DOHH2 (cell line): Measurements from ENCODE around the gene P3H1.
"Not testable (repeated sequence)": the region's sequence is repeated elsewhere in the genome, so short reads cannot be mapped to it uniquely, and the experiment has no call there.

ENCODE experiments used
- H3F3A ChIP-seq: fragments of 200-600 bp; sonication (generic), shearing (Covaris generic); 2 replicates; pipeline ENCODE4 v1.6.0; 2016; ENCODE audit warnings: antibody characterized with exemption, mild to moderate bottlenecking; ENCODE audit not compliant: control insufficient read depth, insufficient read depth
- H3K27ac ChIP-seq: fragments of 200-600 bp; sonication (generic); 2 replicates; pipeline ENCODE4 v1.5.1; 2014; ENCODE audit warnings: low read depth, mild to moderate bottlenecking, low read length, moderate library complexity
- H3K27me3 ChIP-seq: fragments of 200-600 bp; sonication (generic); 2 replicates; pipeline ENCODE4 v1.6.1; 2014; ENCODE audit warnings: mild to moderate bottlenecking, low read length, mixed read lengths; ENCODE audit not compliant: control insufficient read depth
- H3K36me3 ChIP-seq: fragments of 200-600 bp; sonication (generic); 2 replicates; pipeline ENCODE4 v1.6.1; 2014; ENCODE audit warnings: mild to moderate bottlenecking, low read length, moderate library complexity, mixed read lengths; ENCODE audit not compliant: control insufficient read depth
- H3K4me1 ChIP-seq: fragments of 200-600 bp; sonication (generic); 2 replicates; pipeline ENCODE4 v1.6.1; 2014; ENCODE audit warnings: mild to moderate bottlenecking, low read length, mixed read lengths; ENCODE audit not compliant: control insufficient read depth
- H3K4me2 ChIP-seq: fragments of 200-600 bp; sonication (generic); 2 replicates; pipeline ENCODE4 v1.6.0; 2014; ENCODE audit warnings: mild to moderate bottlenecking, low read length, moderate library complexity
- H3K4me3 ChIP-seq: fragments of 200-600 bp; sonication (generic); 2 replicates; pipeline ENCODE4 v1.5.1; 2014; ENCODE audit warnings: mild to moderate bottlenecking, low read length, mixed read lengths
- H3K79me2 ChIP-seq: fragments of 200-600 bp; sonication (generic); 2 replicates; pipeline ENCODE4 v1.6.1; 2014; ENCODE audit warnings: mild to moderate bottlenecking, low read length, mixed read lengths; ENCODE audit not compliant: control insufficient read depth
- H3K9me2 ChIP-seq: fragments of 200-600 bp; sonication (generic); replicated peaks from 2 replicates; pipeline ENCODE4 v1.6.1; 2014; ENCODE audit warnings: mild to moderate bottlenecking, low read length, mixed read lengths; ENCODE audit not compliant: control insufficient read depth
- H3K9me3 ChIP-seq: fragments of 200-600 bp; sonication (generic); 2 replicates; pipeline ENCODE4 v1.6.1; 2014; ENCODE audit warnings: antibody characterized with exemption, low read length, mixed read lengths; ENCODE audit not compliant: control insufficient read depth, insufficient read depth
- H4K20me1 ChIP-seq: fragments of 200-600 bp; sonication (generic); 2 replicates; pipeline ENCODE4 v1.6.0; 2014; ENCODE audit warnings: low read depth, mild to moderate bottlenecking, antibody characterized with exemption, low read length, moderate library complexity; ENCODE audit not compliant: control insufficient read depth, insufficient read depth
- CTCF ChIP-seq: fragments of 200-600 bp; sonication (generic); IDR thresholded peaks from one replicate; pipeline ENCODE4 v1.5.1; 2014; ENCODE audit warnings: antibody characterized with exemption, mild to moderate bottlenecking, low read depth, low read length; ENCODE audit not compliant: poor library complexity, severe bottlenecking
- EZH2phosphoT487 ChIP-seq: fragments of 200-600 bp; sonication (generic); IDR thresholded peaks from 2 replicates; pipeline ENCODE4 v1.6.1; 2017; ENCODE audit warnings: borderline replicate concordance, mild to moderate bottlenecking, antibody characterized with exemption, low read length, moderate library complexity, mixed read lengths

Gene P3H1

GRCh38 chr1:42730002-42730401, 36.8 kb downstream of the P3H1 start:
- TF ChIP-seq CTCF (no peak), EZH2phosphoT487 (no peak)
- H4K20me1 ChIP-seq: no peaks in the 10 kb centered on the region
- H3K4me3 ChIP-seq: no peak overlapping the region
- H3F3A ChIP-seq: no peaks in the 10 kb centered on the region
- H3K36me3 ChIP-seq: no peaks in the 10 kb centered on the region
- H3K27me3 ChIP-seq: no peaks in the 10 kb centered on the region
- H3K9me3 ChIP-seq: no peaks in the 10 kb centered on the region
- no peaks in the 10 kb centered on the region for H3K9me2 ChIP-seq
- 0 out of 2 replicates have a peak, but pooled peaks cover 2% of the 10 kb centered on the region for H3K4me1 ChIP-seq
- no peaks in the 10 kb centered on the region for H3K79me2 ChIP-seq
- no peak overlapping the region for H3K27ac ChIP-seq
- no peak overlapping the region for H3K4me2 ChIP-seq

- H3F3A ChIP-seq, H3K9me2 ChIP-seq, H3K79me2 ChIP-seq, H3K9me3 ChIP-seq, H3K4me2 ChIP-seq, H4K20me1 ChIP-seq, H3K27me3 ChIP-seq, H3K27ac ChIP-seq, H3K4me3 ChIP-seq, H3K36me3 ChIP-seq, H3K4me1 ChIP-seq: not testable (repeated sequence)
These were observed 41.0 kb downstream of the P3H1 start for GRCh38 chr1:42725820-42726219.

GRCh38 chr1:42723511-42723910, 43.3 kb downstream of the P3H1 start:
- H3K27ac ChIP-seq: no peak overlapping the region
- H3K79me2 ChIP-seq: no peaks in the 10 kb centered on the region
- H3K9me3 ChIP-seq: no peaks in the 10 kb centered on the region
- no peaks in the 10 kb centered on the region for H3K9me2 ChIP-seq
- H3F3A ChIP-seq: 0 out of 2 replicates have a peak, but pooled peaks cover 2% of the 10 kb centered on the region
- no peaks in the 10 kb centered on the region for H4K20me1 ChIP-seq
- H3K4me1 ChIP-seq: no peaks in the 10 kb centered on the region
- H3K4me2 ChIP-seq: no peak overlapping the region
- H3K4me3 ChIP-seq: no peak overlapping the region
- H3K27me3 ChIP-seq: no peaks in the 10 kb centered on the region
- no peaks in the 10 kb centered on the region for H3K36me3 ChIP-seq
- TF ChIP-seq EZH2phosphoT487 (no peak), CTCF (no peak)

GRCh38 chr1:42722403-42722802, 44.4 kb downstream of the P3H1 start:
- H3K4me1 ChIP-seq, H3K27me3 ChIP-seq, H3K79me2 ChIP-seq, H3K9me3 ChIP-seq, H4K20me1 ChIP-seq, H3F3A ChIP-seq, H3K4me2 ChIP-seq, H3K36me3 ChIP-seq, H3K4me3 ChIP-seq, H3K27ac ChIP-seq, H3K9me2 ChIP-seq: not testable (repeated sequence)
